ENCODE data around the gene CMBL.

Gene CMBL

GRCh38 chr5:10232386-10232785, 75.3 kb downstream of the CMBL start:
- no peak overlapping the region for H3K27ac ChIP-seq (ENCODE audit: low read length)
- no peaks in the 10 kb centered on the region for H3K36me3 ChIP-seq (replicated peaks; ENCODE audit: low read depth, low read length)
- H3K9ac ChIP-seq (ENCODE audit: low read length) = no peak overlapping the region
- no peaks in the 10 kb centered on the region for H3K4me1 ChIP-seq (ENCODE audit: low read length)
- no peaks in the 10 kb centered on the region for H4K20me1 ChIP-seq (ENCODE audit: insufficient read depth, low read length)
- H2AFZ ChIP-seq (ENCODE audit: low read depth, low read length) = no peak overlapping the region
- H3K4me2 ChIP-seq (ENCODE audit: low read length) = no peak overlapping the region
- H3K4me3 ChIP-seq (ENCODE audit: low read length) = no peak overlapping the region
- TF ChIP-seq CTCF (IDR thresholded peaks at IDR 0.05; ENCODE audit: low read depth, low read length) (no peak), EZH2phosphoT487 (IDR thresholded peaks at IDR 0.05; ENCODE audit: low read depth) (no peak)
- H3K9me3 ChIP-seq (ENCODE audit: insufficient read depth, low read length) = no peaks in the 10 kb centered on the region
- H3K27me3 ChIP-seq (ENCODE audit: low read depth, low read length) = no peaks in the 10 kb centered on the region
- H3K79me2 ChIP-seq (ENCODE audit: low read length) = no peaks in the 10 kb centered on the region

GRCh38 chr5:10229306-10230048, 78.2 kb downstream of the CMBL start:
- H3K79me2 ChIP-seq (ENCODE audit: low read length) = no peaks in the 10 kb centered on the region
- no peak overlapping the region for H2AFZ ChIP-seq (ENCODE audit: low read depth, low read length)
- H3K9ac ChIP-seq (ENCODE audit: low read length) = no peak overlapping the region
- no peaks in the 10 kb centered on the region for H3K36me3 ChIP-seq (replicated peaks; ENCODE audit: low read depth, low read length)
- no peaks in the 10 kb centered on the region for H4K20me1 ChIP-seq (ENCODE audit: insufficient read depth, low read length)
- no peaks in the 10 kb centered on the region for H3K27me3 ChIP-seq (ENCODE audit: low read depth, low read length)
- H3K4me1 ChIP-seq (ENCODE audit: low read length) = no peaks in the 10 kb centered on the region
- no peaks in the 10 kb centered on the region for H3K9me3 ChIP-seq (ENCODE audit: insufficient read depth, low read length)
- H3K27ac ChIP-seq (ENCODE audit: low read length) = no peak overlapping the region
- H3K4me3 ChIP-seq (ENCODE audit: low read length) = no peak overlapping the region
- H3K4me2 ChIP-seq (ENCODE audit: low read length) = no peak overlapping the region
- TF ChIP-seq EZH2phosphoT487 (IDR thresholded peaks at IDR 0.05; ENCODE audit: low read depth) (no peak), CTCF (IDR thresholded peaks at IDR 0.05; ENCODE audit: low read depth, low read length) (no peak)

- no peaks in the 10 kb centered on the region for H3K27me3 ChIP-seq (ENCODE audit: low read depth, low read length)
- no peak for TF ChIP-seq CTCF (IDR thresholded peaks at IDR 0.05; ENCODE audit: low read depth, low read length)
- TF ChIP-seq EZH2phosphoT487 (IDR thresholded peaks at IDR 0.05; ENCODE audit: low read depth) = no peak
- no peak overlapping the region for H3K9ac ChIP-seq (ENCODE audit: low read length)
- H2AFZ ChIP-seq (ENCODE audit: low read depth, low read length) = no peak overlapping the region
- H3K4me3 ChIP-seq (ENCODE audit: low read length) = no peak overlapping the region
- H3K36me3 ChIP-seq (replicated peaks; ENCODE audit: low read depth, low read length) = no peaks in the 10 kb centered on the region
- H3K9me3 ChIP-seq (ENCODE audit: insufficient read depth, low read length) = no peaks in the 10 kb centered on the region
- no peak overlapping the region for H3K27ac ChIP-seq (ENCODE audit: low read length)
- no peak overlapping the region for H3K4me2 ChIP-seq (ENCODE audit: low read length)
- H4K20me1 ChIP-seq (ENCODE audit: insufficient read depth, low read length) = no peaks in the 10 kb centered on the region
- H3K79me2 ChIP-seq (ENCODE audit: low read length) = no peaks in the 10 kb centered on the region
- no peaks in the 10 kb centered on the region for H3K4me1 ChIP-seq (ENCODE audit: low read length)
Observed at GRCh38 chr5:10228288-10228687, 79.4 kb downstream of the CMBL start.

Measured in OCI-LY3 (cell line).